Urothelium cell line (cell line): ENCODE results near the gene MORN1.

ENCODE experiments used
- DNase-seq: peaks from one replicate; pipeline ENCODE4 v3.0.0; 2011; ENCODE audit warnings: low spot score, mixed read lengths
- FAIRE-seq: peaks from 2 replicates; lab custom pipeline; 2011; peaks lifted over from hg19 to GRCh38; lab: Jason Lieb, UNC

Gene MORN1

DNA sequence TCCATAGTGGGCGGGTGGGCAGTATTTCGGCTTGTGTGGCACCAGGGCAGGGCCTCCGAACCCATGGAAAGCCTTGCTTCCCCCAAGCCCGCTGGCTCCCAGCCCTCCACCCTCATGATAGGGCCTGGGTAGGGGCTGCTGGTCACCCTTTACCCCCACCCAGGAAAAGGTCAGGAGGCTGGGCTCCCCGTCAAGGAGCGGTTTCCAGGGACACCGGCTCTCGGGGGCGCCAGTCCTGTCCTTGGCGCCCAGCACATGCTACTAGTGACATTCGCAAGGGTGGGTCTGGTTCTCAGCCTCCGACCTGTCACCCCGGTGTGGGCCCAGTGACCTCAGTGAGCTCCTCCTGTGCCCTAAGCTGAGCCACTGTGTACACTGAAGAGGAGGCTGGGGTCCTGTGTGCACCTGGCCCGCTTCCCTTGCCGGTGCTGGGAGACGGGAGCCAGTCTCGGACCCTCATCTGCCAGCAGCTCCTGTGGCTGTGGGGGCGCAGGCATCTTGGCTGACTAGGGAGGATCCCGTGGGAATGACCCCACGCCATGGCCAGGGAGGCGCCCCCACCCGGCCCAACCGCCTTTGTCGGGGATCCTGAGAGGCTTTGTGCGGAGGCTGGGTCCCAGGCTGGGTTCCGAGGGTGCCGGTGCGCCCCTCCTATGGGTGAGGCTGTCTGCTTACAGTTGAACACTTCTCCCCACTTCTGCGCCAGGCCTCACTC, 108.6 kb downstream of the MORN1 start:
- FAIRE-seq = no peak

GRCh38 chr1:2279817-2280216, 111.5 kb downstream of the MORN1 start:
- no peak for FAIRE-seq

More for the DNA sequence above, 108.6 kb downstream of the MORN1 start:
- DNase-seq = no peak

GRCh38 chr1:2279210-2279639, 112.1 kb downstream of the MORN1 start:
- peak; percentile 24 for DNase-seq
- FAIRE-seq = no peak

More at GRCh38 chr1:2279817-2280216, 111.5 kb downstream of the MORN1 start:
- DNase-seq = no peak

GRCh38 chr1:2278591-2279209, 112.7 kb downstream of the MORN1 start:
- no peak for FAIRE-seq

GRCh38 chr1:2277741-2278488, 113.4 kb downstream of the MORN1 start:
- FAIRE-seq (no peak), DNase-seq (no peak)

More at GRCh38 chr1:2278591-2279209, 112.7 kb downstream of the MORN1 start:
- no peak for DNase-seq

- no peak for FAIRE-seq
- DNase-seq = no peak
Observed at GRCh38 chr1:2276803-2277580, 114.4 kb downstream of the MORN1 start.

DNA sequence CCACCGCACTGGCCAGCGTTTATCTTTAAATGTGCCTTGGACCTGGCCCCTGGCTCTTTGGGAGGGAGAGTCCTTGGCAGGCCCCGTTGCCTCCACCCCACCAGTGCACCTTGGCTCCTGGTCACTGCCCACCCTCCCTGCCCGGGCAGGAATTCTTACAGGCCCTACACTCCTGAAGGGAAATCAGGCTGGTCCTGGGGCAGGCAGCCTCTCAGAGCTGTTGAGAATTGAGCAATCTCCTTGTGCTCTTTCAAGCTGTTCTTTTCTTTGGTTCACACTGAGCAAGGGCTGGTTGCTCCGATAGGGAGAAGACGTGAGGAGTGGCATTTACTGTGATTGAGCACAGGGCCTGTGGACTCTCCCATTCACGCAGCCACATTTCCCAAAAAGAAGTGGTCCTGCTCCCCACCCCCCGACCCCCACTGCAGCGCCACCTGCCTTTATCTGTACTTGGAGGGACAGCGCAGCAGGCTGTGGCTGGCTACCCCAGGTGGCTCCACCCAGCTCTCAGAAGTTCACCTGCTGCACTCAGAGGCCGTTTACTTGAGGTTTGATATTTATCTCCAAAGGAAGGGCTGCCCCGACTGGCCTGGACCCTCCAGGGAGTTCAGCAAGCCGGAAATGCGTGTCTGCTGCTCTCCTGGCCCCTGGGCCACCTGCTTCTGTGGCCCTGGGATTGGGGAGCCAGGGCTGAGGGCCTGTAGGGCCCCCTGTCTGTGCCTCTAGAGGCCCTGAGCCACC, 115.4 kb downstream of the MORN1 start:
- no peak for FAIRE-seq

GRCh38 chr1:2274929-2275475, 116.4 kb downstream of the MORN1 start:
- no peak for FAIRE-seq
- DNase-seq = no peak

More for the DNA sequence above, 115.4 kb downstream of the MORN1 start:
- DNase-seq = no peak

DNA sequence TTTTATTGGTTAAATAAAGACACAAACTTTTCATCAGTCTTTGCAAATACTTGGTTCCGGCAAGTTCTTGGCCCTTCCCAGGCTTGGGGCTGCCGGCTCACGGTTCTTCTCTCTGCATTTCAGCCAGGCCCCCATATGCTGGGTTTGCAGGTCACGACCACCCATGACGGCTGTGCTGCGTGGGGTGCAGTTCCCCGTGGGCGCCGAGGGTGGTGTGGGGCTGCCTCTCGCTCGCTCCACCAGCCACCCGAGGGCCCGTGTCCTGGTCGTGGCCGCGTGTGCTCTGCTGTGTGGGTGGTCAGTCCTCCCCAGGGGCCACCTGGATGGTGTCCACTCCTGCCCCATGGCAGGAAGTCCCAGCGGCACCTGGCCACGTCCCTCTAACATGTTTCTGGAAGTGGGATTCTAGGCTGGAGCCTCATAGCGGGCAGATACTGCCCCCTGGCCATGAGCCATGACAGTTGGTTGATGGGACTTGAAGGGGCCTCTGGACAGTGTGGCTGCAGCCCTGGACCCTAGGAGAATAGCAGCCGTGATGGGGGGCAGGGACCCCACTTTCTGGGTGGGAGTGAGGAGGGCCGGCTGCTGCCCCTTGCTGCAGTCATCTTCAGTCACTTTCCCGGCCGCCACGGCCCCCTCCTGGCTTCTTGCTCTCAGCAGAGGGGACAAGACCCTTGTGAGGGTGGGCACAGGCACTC, 117.0 kb downstream of the MORN1 start:
- FAIRE-seq (no peak), DNase-seq (no peak)

GRCh38 chr1:2273401-2274090, 117.8 kb downstream of the MORN1 start:
- no peak for FAIRE-seq
- no peak for DNase-seq

DNA sequence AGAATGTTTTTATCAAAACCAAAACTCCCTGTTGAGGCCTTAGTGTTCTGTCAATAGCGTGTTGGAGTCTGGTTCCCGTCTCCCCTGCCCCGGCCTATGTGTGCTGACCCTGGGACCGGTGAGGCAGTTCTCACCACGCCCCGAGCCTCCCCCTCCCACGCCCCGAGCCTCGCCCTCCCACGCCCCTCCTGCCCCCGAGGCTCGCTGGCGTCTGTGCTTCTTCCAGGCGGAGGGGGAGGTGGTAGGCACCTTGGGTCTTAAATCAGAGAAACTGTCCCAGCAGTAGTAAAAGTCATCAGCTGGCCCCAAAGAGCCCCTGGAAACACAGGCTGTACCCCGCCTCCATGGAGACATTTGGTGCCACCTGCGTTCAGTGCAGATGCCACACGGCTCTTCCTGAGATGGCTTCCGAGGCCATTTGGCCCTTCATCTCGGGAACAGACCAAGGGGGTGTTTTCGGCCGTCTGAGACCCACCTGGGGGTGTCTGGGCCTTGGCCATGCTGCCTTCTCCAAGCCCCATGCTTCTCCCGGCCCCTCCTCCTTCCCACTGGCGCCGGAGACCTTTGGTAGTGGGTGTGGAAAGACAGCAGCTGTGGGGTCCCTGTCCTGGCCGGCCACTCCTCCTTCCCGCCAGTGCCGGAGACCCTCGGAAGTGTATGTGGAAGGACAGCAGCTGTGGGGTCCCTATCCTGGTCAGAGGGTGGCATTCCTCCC, 118.5 kb downstream of the MORN1 start:
- FAIRE-seq (no peak), DNase-seq (no peak)

DNA sequence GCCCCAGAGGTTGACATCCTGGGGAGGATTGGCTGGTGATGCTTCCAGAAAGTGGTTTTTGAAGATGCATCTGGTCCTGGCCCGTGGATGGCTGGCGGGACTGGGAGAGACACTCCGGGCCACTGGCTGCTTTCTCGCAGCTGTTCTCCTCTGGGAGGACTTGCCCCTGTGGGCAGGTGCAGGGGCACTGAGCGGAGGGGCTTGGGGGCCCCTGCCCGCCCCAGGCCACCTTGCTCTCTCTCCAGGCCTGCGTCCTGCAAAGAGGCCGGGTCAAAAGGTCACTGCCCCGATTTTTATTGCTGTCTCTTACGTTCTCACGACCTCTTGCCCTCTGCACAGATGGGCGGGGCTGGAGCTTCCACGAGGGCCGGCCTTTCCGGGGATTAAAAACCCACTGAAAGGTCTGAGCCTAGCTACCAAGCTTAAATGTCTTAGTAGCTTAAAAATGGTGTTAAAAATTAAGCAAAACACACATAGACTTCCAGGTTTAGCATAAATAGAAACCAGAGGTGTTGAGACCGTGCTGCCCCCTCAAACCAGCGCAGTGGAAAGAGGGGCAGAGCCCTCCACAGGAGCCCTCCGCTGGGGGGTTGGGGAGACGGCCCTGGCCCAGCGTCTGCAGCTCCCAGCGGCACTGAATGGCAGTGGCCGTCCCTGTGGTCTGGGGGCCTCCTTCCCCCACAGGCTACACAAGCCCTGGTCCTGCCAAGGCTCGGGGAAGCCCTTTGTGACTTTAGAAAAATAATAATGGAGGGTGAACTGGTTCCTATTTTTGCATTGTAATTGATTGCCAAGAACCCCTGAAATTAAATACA, 119.3 kb downstream of the MORN1 start:
- FAIRE-seq (no peak), DNase-seq (no peak)
